Neural cell (in vitro differentiated cells): Measurements from ENCODE around the gene GRIK3. TPM values are rescaled to one million over a fixed set of nuclear protein-coding genes. Genes with fewer than 3 reads are reported as not detected.

ENCODE experiments used
- H2AFZ ChIP-seq: fragments of 200-600, 300-800 bp; sonication (generic), shearing (Covaris generic); 2 replicates; pipeline ENCODE4 v1.6.0; 2014; ENCODE audit warnings: low read depth, mild to moderate bottlenecking, antibody characterized with exemption, low read length, moderate library complexity
- H3F3A ChIP-seq: fragments of 200-600 bp; shearing (Covaris generic); 2 replicates; pipeline ENCODE4 v1.6.1; 2016; ENCODE audit warnings: mild to moderate bottlenecking, moderate library complexity, mixed read lengths, antibody characterized with exemption, low read length; ENCODE audit not compliant: insufficient read depth, poor library complexity, severe bottlenecking
- H3K27ac ChIP-seq: fragments of 200-600, 300-800 bp; sonication (generic), shearing (Covaris generic); 2 replicates; pipeline ENCODE4 v1.5.1; 2014; ENCODE audit warnings: mild to moderate bottlenecking, low read length, moderate library complexity
- H3K27me3 ChIP-seq: fragments of 300-800, 200-600 bp; sonication (generic), shearing (Covaris generic); 2 replicates; pipeline ENCODE4 v1.6.0; 2014; ENCODE audit warnings: mild to moderate bottlenecking, low read depth, low read length, moderate library complexity; ENCODE audit not compliant: insufficient read depth
- H3K36me3 ChIP-seq: fragments of 300-800, 200-600 bp; sonication (generic), shearing (Covaris generic); 2 replicates; pipeline ENCODE4 v1.5.1; 2014; ENCODE audit warnings: mild to moderate bottlenecking, antibody characterized with exemption, low read length, moderate library complexity; ENCODE audit not compliant: insufficient read depth
- H3K4me2 ChIP-seq: fragments of 300-800, 200-600 bp; sonication (generic), shearing (Covaris generic); 2 replicates; pipeline ENCODE4 v1.6.0; 2014; ENCODE audit warnings: mild to moderate bottlenecking, low read length
- H3K4me3 ChIP-seq: fragments of 300-800, 200-600 bp; sonication (generic), shearing (Covaris generic); 2 replicates; pipeline ENCODE4 v1.5.1; 2014; ENCODE audit warnings: mild to moderate bottlenecking, low read length, moderate library complexity
- H3K79me2 ChIP-seq: fragments of 200-600 bp; shearing (Covaris generic); replicated peaks from 2 replicates; pipeline ENCODE4 v1.6.0; 2014; ENCODE audit warnings: mild to moderate bottlenecking, low read length, moderate library complexity; ENCODE audit not compliant: insufficient read depth
- H3K9ac ChIP-seq: fragments of 300-800, 200-600 bp; sonication (generic), shearing (Covaris generic); 2 replicates; pipeline ENCODE4 v1.6.1; 2016; ENCODE audit warnings: mild to moderate bottlenecking, low read length, mixed read lengths
- H3K9me2 ChIP-seq: fragments of 200-600 bp; shearing (Covaris generic); 2 replicates; pipeline ENCODE4 v1.6.1; 2016; ENCODE audit warnings: mild to moderate bottlenecking, low read length, mixed read lengths; ENCODE audit not compliant: insufficient read depth
- H3K9me3 ChIP-seq: fragments of 200-600, 300-800 bp; sonication (generic), shearing (Covaris generic); 2 replicates; pipeline ENCODE4 v1.6.1; 2016; ENCODE audit warnings: mild to moderate bottlenecking, mixed run types, low read length, moderate library complexity, mixed read lengths
- H4K20me1 ChIP-seq: fragments of 200-600 bp; shearing (Covaris generic); 2 replicates; pipeline ENCODE4 v1.6.1; 2016; ENCODE audit warnings: mild to moderate bottlenecking, mixed run types; ENCODE audit not compliant: insufficient read depth
- CTCF ChIP-seq: fragments of 450-650 bp; IDR thresholded peaks from 2 replicates; pipeline ENCODE4 v1.5.1; 2014; ENCODE audit warnings: antibody characterized with exemption, mild to moderate bottlenecking, moderate library complexity; ENCODE audit not compliant: poor library complexity, severe bottlenecking
- EP300 ChIP-seq: fragments of 450-650 bp; conservative IDR thresholded peaks from 2 replicates; pipeline ENCODE4 v1.6.1; 2014; ENCODE audit warnings: antibody characterized with exemption, mild to moderate bottlenecking, moderate library complexity; ENCODE audit not compliant: poor library complexity, severe bottlenecking
- EZH2 ChIP-seq: fragments of 200-600, 300-800 bp; shearing (Covaris generic), sonication (generic); IDR thresholded peaks from 2 replicates; pipeline ENCODE4 v1.6.1; 2014; ENCODE audit warnings: antibody characterized with exemption, low read length, borderline replicate concordance, mild to moderate bottlenecking; ENCODE audit not compliant: insufficient read depth, poor library complexity, severe bottlenecking
- MXI1 ChIP-seq: fragments of 450-650 bp; conservative IDR thresholded peaks from 2 replicates; pipeline ENCODE4 v1.6.1; 2014; ENCODE audit warnings: antibody characterized with exemption, mild to moderate bottlenecking; ENCODE audit not compliant: poor library complexity, severe bottlenecking
- POLR2AphosphoS5 ChIP-seq: IDR thresholded peaks from 2 replicates; pipeline ENCODE4 v1.6.1; 2012
- RAD21 ChIP-seq: fragments of 450-650 bp; conservative IDR thresholded peaks from 2 replicates; pipeline ENCODE4 v1.6.1; 2014; ENCODE audit warnings: antibody characterized with exemption, mild to moderate bottlenecking, moderate library complexity
- REST ChIP-seq: IDR thresholded peaks from 2 replicates; pipeline ENCODE4 v1.6.1; 2012; ENCODE audit warnings: borderline replicate concordance
- SMC3 ChIP-seq: fragments of 450-650 bp; conservative IDR thresholded peaks from 2 replicates; pipeline ENCODE4 v1.6.1; 2014; ENCODE audit warnings: antibody characterized with exemption, mild to moderate bottlenecking, moderate library complexity; ENCODE audit not compliant: poor library complexity
- TAF1 ChIP-seq: IDR thresholded peaks from 2 replicates; pipeline ENCODE4 v1.6.1; 2012; ENCODE audit warnings: low read depth
- polyA plus RNA-seq: library from polyadenylated mRNA; depleted of rRNA; stranded (reverse); fragments of >200 nt; gene quantifications from 2 replicates; pipeline ENCODE4 v1.2.3, GENCODE V29; 2014

Gene GRIK3
- polyA plus RNA-seq, 1 donor from 2014 or later = 5.0 TPM

- Histone ChIP-seq H3K27me3 (peaks cover 47% of the 10 kb centered on the region), H2AFZ (no peak overlapping the region), H3K9me3 (no peaks in the 10 kb centered on the region), H3F3A (peaks cover 3% of the 10 kb centered on the region), H3K4me3 (no peak overlapping the region), H3K79me2 (peaks cover 8% of the 10 kb centered on the region), H3K4me2 (no peak overlapping the region), H4K20me1 (no peaks in the 10 kb centered on the region), H3K36me3 (no peaks in the 10 kb centered on the region), H3K9me2 (no peaks in the 10 kb centered on the region), H3K9ac (no peak overlapping the region), H3K27ac (no peak overlapping the region)
- TF ChIP-seq CTCF (no peak), SMC3 (no peak), MXI1 (no peak), EZH2 (no peak), POLR2AphosphoS5 (no peak), TAF1 (no peak), REST (no peak), EP300 (no peak), RAD21 (no peak)
Measured at GRCh38 chr1:37036667-37037053, 2.3 kb upstream of the GRIK3 start.

- no peaks in the 10 kb centered on the region for H3K36me3 ChIP-seq
- no peak overlapping the region for H3K4me3 ChIP-seq
- H4K20me1 ChIP-seq = no peaks in the 10 kb centered on the region
- peaks cover 11% of the 10 kb centered on the region for H3K79me2 ChIP-seq
- peaks cover 53% of the 10 kb centered on the region for H3K27me3 ChIP-seq
- TF ChIP-seq EP300 (no peak), RAD21 (peak; percentile 48), TAF1 (no peak), EZH2 (no peak), CTCF (peak; percentile 48), MXI1 (no peak), POLR2AphosphoS5 (no peak), SMC3 (peak; percentile 47), REST (no peak)
- H3K4me2 ChIP-seq = no peak overlapping the region
- no peak overlapping the region for H3K27ac ChIP-seq
- no peaks in the 10 kb centered on the region for H3K9me3 ChIP-seq
- H3K9ac ChIP-seq = no peak overlapping the region
- peaks cover 3% of the 10 kb centered on the region for H3F3A ChIP-seq
- no peak overlapping the region for H2AFZ ChIP-seq
- no peaks in the 10 kb centered on the region for H3K9me2 ChIP-seq
Measured at GRCh38 chr1:37035796-37036666, 1.7 kb upstream of the GRIK3 start.
